ES-I3 (cell line): ENCODE measurements around the gene TGFB3.

Source experiments
- H3K36me3 ChIP-seq: 2 replicates; pipeline ENCODE4 v1.6.1; 2013; ENCODE audit warnings: mild to moderate bottlenecking, low read length, control low read depth, moderate library complexity; ENCODE audit not compliant: insufficient read depth
- H3K4me1 ChIP-seq: 2 replicates; pipeline ENCODE4 v1.6.1; 2013; ENCODE audit warnings: mild to moderate bottlenecking, control low read depth, low read length; ENCODE audit not compliant: insufficient read depth
- H3K9ac ChIP-seq: 2 replicates; pipeline ENCODE4 v1.6.1; 2013; ENCODE audit warnings: low read depth, mild to moderate bottlenecking, low read length, moderate library complexity
- H3K9me3 ChIP-seq: 2 replicates; pipeline ENCODE4 v1.6.1; 2013; ENCODE audit warnings: mild to moderate bottlenecking, low read length, moderate library complexity; ENCODE audit not compliant: control insufficient read depth, insufficient read depth

TGFB3 gene

DNA sequence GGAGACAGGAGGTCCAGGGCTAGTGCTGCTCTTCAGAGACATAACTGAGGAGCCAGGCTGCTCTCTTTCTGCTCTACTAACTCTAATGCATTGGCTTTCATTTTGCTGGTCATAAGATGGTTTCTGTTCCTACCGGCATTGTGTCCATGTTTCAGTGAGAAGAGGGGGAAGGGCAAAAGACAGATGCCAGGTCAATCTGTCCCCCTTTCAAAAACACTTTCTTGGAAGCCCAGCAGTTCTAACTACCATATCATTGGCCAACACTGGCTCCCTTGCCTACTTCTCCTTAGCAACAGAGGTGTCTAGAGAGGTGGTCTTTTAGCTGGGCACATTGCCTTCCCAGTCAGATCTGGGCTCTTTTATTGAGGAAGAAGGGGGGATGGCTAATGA is 63.9 kb downstream of the TGFB3 start:
- H3K36me3 ChIP-seq = no peaks in the 10 kb centered on the region
- peaks cover 11% of the 10 kb centered on the region; the same call in 1 of the 2 replicates for H3K4me1 ChIP-seq
- no peaks in the 10 kb centered on the region for H3K9me3 ChIP-seq
- no peak overlapping the region for H3K9ac ChIP-seq

DNA sequence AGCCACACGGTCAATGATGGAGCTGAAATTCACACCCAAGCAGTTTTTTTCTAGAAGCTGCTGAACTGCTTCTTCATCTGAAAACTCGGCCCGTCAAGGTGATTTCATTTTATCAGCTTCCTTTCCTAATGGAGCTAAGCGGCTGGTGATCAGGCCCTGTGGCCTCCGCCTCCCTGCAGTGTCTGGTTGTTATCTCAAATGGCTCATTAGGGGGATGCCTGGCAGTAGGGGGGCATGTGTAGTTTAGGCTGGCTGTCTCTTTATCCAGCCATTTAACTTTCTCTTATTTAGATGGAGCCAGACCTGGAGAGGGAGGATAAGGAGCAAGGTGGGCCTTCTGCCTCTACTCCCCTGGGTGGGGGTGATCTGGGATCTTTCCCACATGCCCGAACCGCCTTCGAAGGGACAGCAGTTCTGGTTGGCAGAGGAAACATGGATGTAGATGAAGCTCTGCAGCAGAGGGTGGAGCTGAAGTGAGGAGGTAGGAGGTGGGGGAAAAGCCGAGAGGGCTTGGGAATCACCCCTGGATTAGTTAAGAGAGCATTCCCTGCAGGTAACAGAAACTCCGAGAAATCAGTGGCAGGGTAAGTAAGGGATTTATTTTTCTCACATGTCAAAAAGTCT is 64.4 kb downstream of the TGFB3 start:
- peaks cover 11% of the 10 kb centered on the region; the same call in 1 of the 2 replicates for H3K4me1 ChIP-seq
- no peaks in the 10 kb centered on the region for H3K36me3 ChIP-seq
- no peaks in the 10 kb centered on the region for H3K9me3 ChIP-seq
- no peak overlapping the region for H3K9ac ChIP-seq

DNA sequence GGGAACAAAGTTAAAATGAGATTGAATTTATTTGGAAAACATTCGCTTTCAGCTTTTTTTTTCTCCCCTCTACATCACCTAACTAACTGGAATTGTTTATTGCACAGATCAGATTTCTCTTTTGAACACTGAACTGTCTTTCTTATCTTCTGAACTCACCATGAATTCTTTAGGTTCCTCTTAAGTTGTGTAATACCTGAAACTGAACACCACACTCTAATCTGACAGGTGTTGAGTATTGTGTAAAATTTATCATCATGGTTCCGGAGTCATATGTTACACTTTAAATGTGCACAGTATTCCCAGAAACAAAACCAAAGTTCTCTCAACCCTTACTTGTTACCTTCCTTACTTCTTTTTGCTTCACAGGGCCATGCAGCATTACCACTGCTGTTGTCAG is 66.8 kb downstream of the TGFB3 start:
- Histone ChIP-seq H3K36me3 (no peaks in the 10 kb centered on the region), H3K9ac (no peak overlapping the region), H3K4me1 (peaks cover 13% of the 10 kb centered on the region), H3K9me3 (no peaks in the 10 kb centered on the region)

DNA sequence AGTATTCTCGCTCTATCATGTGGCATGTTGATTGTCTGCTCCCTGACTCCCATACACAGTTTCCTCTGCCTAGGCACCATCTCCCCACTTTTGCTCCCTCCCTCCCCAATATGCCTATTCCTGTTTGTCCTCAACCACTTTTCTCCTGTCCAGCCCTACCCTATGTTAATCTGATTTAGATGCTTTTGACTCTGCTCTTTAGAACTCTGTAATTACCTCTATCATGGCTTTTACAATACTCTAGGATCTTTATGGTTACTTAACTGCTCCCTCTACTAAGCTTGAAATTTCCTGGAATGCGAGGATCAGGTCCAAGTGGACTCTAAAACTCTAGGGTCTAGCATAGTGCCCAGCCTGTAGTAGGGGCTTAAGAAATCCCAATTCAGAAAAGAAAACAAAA is 68.6 kb downstream of the TGFB3 start:
- peaks cover 13% of the 10 kb centered on the region for H3K4me1 ChIP-seq
- no peak overlapping the region for H3K9ac ChIP-seq
- no peaks in the 10 kb centered on the region for H3K36me3 ChIP-seq
- H3K9me3 ChIP-seq = no peaks in the 10 kb centered on the region

DNA sequence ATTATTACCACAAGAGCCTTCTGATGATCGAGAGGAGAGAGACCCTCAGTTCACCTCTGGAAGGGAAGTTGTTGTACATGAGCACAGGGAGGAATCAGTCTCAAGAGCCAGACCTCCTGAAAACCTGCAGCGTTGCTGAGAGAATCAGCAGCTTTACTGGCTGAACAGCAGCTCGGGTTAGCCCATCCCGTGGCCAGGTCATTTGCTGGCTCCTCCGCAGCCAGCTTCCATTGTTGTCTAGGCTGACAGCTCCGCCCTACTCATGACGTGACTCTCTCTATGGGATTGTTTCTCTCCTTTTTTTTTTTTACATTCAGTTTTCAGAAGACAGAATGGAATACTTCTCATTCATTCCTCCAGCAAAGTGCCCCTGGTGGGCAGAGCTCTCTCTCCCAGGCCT is 69.9 kb downstream of the TGFB3 start:
- Histone ChIP-seq H3K4me1 (peaks cover 6% of the 10 kb centered on the region), H3K9ac (no peak overlapping the region)

DNA sequence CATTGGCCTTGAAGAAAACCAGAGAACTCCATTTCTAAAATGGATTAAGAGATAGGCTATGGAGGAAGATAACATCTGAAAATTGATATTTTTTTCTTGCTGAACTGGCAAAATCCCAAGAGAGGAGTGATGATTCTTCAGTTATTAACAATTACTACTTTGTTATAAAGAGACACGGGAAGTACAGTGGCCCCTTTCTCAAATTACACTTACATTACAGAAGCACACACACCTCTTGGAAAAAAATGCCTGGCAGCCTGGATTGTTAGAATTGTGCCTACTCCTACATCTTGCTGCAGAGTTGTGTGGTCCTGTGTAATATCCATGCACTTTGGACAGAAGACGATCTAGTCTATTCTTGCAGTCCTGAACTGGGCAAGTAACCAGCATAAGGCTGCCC is 71.7 kb downstream of the TGFB3 start:
- Histone ChIP-seq H3K9me3 (no peaks in the 10 kb centered on the region), H3K4me1 (peaks cover 3% of the 10 kb centered on the region; the same call in 1 of the 2 replicates), H3K9ac (no peak overlapping the region), H3K36me3 (no peaks in the 10 kb centered on the region)

More for the DNA sequence above, 69.9 kb downstream of the TGFB3 start:
- Histone ChIP-seq H3K9me3 (no peaks in the 10 kb centered on the region), H3K36me3 (no peaks in the 10 kb centered on the region)

DNA sequence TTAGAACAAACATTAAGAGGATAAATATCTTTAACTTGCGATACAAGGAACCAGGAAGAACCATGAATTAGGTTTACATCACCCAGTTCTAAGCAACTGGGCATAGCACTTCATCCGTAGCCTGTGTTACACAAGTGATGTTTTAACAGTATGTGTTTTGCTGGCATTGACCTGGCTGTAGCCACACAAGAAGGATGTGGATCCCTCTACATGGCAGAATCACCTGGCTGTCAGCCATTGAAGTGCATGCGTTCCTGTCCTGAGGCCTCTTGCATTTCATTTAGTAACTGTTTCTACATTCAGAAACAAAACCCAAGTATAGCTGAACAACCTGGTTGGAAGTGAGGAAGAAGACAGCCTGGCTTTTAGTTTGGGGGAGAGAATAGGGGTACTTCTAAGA is 72.2 kb downstream of the TGFB3 start:
- no peak overlapping the region for H3K9ac ChIP-seq
- H3K36me3 ChIP-seq = no peaks in the 10 kb centered on the region
- H3K4me1 ChIP-seq = peaks cover 3% of the 10 kb centered on the region; the same call in 1 of the 2 replicates
- no peaks in the 10 kb centered on the region for H3K9me3 ChIP-seq
